Stimulated activated CD8-positive, alpha-beta memory T cell treated with anti-CD3 and anti-CD28 coated beads, Interleukin-15, amount 100 ng/mL, for 1 hour (primary cell): ENCODE data around the gene EPHB1.

Experiments used
- DNase-seq: peaks from one replicate; pipeline ENCODE4 v3.0.0-alpha.2; 2020; ENCODE audit warnings: low read depth

EPHB1 gene

DNA sequence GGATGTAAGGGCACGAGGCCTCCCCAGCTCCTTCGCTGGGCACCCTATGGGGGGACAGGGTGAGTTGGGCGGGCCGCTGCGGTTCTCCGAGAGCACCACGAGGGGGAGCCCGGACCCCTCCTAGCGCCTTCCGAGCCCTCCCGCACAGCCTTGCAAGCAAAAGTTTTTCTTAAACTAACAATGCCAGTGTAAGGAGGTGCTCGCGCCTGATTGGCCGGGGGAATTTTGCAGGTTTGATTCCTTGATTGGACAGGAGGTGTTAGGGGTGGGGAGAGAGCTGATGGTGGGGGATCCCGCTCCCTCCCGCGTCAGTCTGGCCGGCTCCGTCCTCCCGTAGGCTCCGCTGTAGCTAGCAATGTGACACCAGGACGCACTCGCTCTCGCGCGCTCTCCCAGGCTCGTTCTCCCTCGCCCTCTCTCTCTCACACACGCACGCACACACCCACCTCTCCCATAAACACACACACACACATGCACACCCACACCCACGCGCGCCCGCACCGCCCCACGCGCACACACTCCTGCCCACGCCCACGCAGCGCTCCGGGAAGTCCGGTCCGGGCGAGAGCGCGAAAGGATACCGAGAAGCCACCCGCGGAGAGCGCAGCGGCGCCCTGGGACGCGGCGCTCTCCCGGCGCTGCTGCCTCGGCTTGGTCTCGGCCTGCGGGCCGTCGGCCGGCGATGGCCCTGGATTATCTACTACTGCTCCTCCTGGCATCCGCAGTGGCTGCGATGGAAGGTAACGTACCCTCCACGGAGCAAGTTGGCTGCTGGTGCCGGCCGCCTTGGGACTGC is at the start of gene EPHB1:
EPHB1 (plus strand) TSS at position 311 of the 796 bp plus-strand sequence.
- no peak for DNase-seq

DNA sequence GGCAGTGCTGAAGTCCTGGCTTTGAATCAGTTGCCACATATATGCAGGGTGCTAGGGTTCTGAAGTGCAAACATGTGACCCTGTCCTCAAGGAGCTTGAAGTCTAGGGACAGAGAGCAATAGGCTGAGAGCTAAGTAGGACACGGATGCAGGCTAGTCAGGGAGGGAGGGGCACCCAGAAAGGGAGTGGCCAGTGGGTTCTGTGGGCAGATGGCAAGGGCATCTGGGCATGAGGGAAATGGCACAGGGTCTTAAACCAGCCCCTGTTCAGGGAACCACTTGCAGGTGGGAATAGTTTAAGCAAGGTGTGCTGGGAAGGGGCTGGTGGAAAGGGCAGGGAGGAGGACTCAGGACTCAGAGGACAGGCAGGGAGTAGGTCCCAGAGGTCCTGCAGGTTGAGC is 46.4 kb upstream of the EPHB1 start:
- no peak for DNase-seq

DNA sequence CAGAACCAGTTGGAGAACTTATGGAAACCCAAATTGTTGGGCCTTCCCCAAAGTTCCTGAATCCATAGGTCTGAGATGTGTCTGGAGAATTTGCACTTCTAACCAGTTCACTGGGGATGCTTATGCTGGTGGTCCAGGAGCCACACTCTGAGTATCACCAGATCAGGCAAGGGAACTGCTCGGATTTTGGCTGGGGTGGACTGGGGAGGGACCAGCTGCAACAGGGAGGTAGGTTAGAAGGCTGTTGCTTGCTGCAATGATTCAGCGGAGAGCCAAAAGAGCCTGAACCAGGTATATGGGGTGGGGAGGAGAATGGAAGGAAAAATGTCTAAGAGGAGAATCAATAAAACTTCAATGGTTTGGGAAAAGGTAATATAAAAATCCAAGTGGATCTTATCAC is 45.9 kb upstream of the EPHB1 start:
- no peak for DNase-seq

DNA sequence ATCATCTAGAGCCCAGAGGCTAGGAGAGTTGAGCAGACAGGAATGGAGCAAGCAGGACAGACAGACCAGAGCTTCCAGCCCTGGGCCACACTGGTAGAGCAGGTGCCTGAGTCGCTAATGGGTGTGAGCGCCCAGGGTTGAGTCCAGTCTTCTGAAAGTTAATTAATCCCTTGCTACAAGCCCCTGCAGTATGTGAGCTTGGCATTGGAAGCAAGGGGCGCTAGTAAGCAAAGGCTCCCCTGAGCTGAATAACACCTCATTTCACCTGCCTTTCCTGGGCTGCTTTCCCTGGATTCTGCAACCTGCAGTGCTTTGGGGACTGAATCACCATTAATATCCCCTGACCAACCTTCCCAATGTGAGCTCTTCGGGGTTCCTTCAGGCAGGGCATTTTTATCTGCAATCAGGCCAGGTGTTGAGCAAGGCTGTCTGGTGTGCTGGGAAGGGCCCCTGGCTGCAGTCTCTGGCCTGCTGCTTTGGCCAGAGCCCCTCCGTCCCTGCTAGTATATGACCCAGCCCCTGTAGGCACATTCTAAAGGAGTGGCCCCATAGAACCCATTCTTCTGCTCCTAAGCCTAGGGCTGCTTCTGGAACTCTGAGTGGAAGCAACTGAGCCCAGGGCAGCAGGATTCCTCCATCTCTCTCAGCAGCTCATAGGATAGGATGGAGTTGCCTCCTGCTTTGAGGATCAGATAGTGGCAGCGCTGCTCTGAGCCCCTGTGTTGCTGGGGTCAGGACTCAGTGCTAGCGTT is 45.1 kb upstream of the EPHB1 start:
- DNase-seq = no peak

DNA sequence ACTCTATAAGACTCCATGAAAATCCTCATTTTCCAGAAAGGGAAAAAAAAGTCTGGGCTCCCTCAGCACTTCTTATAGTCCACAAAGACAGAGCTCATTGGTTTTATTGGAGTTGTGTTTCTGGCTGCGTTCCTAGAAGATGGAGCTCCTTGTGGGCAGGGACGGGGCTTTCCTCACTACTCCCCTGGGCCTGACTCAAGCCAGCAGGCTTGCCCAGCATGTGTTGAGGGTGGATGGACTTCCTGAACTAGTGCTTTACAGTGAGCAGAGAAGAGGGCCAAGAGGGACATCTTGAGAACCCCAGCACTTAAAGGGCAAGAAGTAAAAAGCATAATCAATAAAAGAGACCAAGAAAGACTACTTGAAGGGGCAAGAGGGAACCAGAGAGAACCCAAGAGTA is 43.2 kb upstream of the EPHB1 start:
- no peak for DNase-seq

DNA sequence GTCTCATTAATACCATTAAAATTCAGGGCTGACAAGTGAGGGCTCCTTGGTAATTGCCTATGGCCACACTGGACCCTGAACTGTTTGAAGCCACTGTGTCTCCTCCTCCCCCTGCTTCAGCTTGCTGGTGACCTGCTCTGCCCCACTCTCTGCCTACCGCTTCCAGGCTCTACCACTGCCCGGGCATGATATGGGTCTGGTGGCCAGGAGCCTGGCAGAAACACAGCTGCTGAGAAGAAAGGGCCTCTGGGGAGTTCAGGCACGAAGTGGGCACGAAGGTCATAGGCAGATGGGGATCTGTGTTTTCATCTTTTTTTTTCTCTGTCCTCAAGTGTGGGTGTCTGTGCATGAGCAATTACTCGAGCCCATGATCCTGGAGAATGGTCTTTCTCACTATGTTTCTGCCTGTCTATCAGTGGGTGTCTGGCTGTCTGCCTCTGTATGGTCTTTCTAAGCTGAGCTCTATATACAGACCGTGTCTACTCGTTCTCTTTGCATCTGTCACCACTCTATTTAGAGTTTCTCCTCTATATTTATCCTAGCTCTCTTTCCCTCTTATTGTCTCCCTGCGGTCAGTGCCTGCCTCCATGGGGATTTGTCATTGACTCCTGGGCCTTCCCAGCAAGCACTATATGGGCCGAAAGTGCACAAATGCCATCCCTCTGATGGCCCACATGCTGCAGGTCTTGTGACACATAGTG is 42.1 kb upstream of the EPHB1 start:
- no peak for DNase-seq

DNA sequence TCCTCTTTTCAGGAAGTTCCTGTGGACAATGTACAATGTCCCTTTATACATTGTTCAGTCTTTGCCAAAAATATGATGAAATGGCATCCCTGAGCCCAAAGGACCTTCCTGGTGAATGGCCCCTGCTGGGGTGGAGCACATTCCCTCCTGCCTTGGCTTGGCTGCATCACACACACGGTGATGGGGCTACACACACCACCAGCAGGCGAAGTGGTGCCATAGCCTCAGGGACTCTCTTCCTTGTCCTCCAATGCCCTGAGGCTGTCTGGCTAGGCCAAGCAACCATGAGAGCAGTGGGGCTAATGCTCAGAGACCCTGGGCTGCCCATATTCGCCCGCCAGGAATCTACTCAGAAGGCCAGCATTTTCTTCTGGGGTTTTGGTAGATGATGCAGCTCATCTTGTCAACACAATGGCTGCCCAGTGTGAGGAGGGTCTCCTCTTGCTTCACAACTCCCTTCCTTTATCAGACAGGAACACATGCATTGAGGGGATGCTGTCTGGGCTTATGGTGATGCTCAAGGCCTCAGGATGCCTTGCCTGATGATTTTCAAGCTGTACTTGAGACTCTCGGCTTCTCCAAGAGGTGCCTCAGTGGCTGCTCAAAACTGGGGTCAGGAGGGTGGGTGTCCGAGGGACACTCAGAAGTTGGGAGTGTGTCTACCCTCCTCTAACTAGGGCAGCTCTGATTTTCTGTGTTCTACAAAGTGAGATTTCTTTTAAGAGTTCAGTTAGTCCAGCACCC is 40.9 kb upstream of the EPHB1 start:
- no peak for DNase-seq

DNA sequence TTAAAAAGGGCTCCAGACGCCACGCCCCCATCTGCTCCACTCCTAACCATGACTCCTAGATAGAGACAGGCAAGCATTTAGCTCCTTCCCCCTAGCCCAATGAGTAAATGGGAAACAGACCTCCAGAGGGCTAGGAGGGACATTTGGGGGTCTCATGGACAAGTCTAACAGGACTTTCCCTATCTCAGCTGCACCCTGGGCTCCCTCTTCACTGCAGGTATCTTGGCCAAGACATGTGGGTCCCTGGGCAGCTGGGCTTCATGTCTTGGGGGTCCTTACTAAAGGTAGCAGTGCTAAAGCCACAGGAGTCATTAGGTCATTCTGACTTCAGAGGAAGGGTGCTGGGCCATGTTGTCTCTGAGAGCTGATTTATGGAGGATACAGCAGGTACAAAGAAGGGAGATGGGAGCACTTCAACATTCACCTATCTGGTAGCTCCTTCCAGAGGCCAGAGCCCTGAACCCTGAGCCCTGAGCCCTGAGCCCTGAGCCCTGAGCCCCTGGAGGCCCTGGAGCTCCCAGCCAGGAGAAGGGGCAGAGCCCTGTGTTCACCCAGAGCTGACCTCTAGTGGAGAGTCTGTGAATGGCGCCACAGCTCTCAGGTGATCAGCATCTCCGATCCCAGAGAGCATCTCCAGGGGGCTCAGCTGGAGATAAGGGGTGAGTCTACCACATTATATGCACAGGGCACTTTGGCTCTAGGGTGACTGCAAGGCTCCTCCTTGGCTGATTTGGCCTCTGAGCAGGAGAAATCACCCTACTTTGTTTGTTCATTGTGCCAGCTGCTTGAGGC is 40.1 kb upstream of the EPHB1 start:
- DNase-seq = no peak

DNA sequence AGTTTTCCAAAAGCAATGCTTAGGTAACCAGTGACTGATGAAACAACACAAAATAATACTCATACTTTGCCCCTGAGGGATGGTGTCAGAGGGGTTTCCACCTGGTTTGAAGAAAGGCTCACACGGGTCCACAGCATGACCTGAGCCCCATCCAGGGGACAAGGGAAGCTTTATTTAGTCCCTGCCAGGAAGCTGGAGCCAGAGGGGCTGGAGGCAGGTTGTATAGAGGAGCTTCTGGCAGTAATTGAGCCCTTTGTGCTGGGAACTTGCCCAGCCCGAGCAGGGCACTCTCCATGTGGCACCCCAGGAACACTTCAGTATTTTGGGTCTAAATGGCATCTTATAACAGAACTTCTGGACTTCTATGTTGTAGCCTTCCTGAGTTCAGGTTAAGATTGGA is 39.2 kb upstream of the EPHB1 start:
- no peak for DNase-seq

DNA sequence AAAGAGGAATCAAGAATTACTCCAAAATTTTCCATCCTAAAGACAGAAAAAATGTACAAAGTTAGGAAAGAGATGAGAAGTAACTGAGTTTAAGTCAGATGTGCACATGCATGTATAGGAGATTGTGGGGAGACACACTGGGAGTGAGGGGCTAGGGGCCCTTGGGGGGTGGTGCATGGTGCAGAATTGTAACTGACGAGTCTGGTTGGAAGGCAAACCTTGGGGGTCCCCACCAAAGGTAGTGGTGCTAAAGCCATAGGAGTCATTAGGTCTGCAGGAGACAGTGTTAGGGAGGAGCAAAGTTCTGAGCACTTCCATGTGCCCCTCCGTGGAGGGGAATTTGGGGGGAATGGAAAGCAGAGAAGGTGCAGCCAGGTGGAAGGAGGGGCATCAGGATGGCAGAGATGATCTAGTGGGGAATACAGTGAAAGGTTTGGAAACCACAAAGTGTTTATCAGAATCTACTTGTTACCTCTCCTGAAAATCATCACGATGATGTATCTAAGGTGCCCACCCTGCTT is 37.5 kb upstream of the EPHB1 start:
- DNase-seq = no peak

DNA sequence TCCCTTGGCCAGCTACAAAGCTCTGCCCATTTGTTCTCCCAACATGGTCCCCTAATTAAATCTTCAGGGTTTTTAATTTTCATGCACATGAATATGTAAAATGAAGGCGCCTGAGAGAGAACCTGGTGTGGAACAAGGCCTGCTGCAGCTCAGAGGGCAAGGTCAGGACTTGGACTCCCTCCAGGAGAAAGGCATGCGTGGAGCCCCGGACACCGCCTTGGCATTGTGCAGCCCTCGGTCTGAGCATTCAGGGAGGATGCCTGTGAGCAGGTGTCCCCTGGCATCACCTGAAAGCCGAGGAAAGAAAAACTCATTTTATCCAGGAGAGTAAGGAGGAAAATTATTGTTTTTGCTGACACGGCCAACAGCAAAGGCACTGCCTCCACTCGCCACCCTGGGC is 33.8 kb upstream of the EPHB1 start:
- no peak for DNase-seq

DNA sequence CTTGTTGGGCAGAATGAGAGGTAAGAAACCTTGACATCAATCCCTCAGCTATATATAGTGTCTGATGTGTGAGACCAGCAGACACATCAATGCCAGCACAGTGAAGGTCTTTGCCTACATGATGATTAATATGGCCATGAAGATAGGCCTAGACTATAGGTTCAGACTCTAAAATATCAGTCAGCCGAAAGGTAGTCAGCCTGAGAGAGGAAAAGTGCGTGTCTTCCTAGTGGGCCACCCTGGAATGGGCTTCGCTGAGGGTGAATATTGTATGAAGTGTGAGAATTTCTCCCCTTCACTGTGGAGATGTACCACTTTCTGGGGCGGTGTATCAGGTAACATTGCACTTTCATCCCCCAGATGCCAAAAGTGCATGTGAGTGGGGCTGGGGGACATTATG is 33.0 kb upstream of the EPHB1 start:
- DNase-seq = no peak

DNA sequence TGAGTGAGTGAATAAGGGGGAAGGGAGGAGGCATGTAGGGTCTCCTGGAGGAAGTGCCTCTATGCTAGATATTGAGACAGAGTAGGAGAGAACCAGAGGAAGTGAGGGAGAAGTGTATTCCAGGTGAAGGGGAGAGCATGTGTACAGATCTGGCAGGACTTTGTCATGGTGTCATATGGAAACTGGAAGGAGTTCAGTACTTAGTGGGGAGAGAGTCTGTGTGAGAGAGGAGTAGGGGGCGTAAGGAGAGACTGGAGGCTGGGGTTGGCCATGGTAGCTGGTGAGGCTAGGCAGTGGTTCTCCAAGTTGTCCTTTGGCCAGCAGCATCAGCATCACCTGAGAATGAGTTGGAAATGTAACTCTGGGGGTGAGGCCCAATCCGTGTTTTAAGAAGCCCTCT is 29.6 kb upstream of the EPHB1 start:
- DNase-seq = no peak

DNA sequence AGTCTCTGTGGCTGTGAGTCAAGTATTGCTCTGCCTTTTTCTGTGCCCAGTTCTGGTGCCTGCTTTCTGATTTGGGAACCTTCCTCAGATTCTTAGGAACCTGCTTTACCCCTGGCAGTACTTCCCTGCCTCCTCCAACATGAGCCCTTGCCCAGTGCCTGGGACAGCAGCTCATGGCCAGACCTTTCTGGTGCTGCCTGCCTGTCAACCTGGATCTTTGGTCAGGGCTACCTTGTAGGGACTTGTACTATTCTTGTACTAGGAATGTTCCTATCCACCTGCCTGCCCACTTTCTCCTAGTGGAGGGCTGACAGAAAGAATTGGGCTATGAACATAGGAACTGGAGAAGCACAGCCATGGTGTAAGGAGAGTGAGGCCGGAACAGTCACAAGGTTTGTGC is 28.8 kb upstream of the EPHB1 start:
- DNase-seq = no peak

DNA sequence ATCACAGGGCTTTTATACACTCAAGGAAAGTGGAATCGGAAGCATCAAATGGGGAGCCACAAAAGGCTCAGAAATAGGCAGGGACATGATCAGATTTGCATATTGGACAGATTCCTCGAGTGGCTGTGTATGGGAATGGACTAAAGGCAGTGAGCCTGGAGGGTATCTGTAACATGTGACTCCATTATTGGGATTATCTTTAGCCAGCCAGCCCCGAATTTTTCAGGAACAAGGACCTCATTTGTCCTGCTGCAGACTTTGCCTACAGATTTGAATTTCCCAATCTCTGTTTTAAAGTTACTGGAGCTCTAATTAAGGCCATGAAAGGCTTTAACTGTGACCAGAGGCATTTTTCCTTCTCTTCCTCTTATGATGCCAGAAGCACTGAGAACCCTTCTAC is 26.9 kb upstream of the EPHB1 start:
- no peak for DNase-seq

DNA sequence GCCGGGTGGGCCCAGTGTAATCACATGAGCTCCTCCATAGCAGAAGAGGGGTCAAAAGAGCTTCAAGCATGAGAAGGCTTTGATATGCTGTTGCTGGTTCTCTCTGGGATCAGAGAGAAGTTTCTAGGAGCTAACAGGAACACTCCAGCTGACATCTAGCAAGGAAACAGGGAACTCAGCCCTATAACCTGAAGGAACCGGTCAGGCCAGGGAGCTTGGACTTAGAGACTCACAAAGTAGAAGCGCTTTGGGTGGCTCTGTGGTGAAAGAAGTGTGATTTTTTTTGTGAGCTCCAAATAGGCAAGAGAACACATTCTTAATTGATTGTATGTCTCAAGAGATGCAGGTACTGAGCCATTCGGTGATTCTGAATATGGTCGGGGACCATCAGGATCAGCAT is 26.2 kb upstream of the EPHB1 start:
- DNase-seq = no peak

DNA sequence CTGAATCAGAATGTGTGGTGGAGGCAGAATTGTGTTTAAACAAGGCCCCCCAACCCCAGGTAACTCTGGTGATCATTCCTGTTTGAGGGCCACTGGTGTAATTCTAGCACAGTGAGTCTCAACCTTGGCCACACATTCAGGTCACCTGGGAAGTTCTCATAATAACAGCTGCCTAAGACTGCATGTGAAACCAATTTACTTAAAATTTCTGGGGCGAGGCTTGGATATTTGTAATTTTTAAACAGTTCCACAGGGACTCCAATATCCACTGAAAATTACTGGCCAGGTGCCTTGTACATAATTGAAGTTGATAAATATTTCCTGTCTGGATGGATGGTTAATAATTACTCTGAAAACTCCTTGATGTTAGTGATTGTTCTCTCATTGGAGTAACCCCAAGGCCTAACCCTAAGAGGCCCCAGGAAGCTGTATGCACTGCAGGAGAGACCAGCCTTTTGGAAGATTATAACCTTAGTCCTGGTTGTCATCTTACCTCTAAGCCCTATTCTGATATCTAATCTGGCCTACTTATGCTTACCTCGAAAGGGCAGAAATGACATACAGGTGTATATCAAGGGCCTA is 25.7 kb upstream of the EPHB1 start:
- no peak for DNase-seq

DNA sequence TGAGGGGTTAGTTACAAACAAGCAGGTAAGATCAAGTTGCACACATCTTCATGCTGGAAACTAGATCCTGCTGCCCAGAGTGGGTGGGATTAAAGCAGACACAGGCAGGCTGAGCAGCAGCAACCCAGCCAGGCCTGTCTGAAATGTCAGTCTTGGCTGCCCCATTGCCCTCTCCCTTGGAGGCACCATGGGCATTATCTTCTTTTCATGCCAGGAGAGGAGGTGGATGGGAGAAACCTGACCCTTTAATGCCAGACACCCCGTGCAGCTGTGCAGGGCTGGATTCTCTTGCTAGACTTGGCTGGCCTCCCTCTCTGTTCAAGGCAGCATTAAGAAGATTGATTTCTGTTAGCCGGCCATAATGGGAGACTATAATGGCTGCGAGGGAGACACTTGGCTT is 23.0 kb upstream of the EPHB1 start:
- DNase-seq = no peak

DNA sequence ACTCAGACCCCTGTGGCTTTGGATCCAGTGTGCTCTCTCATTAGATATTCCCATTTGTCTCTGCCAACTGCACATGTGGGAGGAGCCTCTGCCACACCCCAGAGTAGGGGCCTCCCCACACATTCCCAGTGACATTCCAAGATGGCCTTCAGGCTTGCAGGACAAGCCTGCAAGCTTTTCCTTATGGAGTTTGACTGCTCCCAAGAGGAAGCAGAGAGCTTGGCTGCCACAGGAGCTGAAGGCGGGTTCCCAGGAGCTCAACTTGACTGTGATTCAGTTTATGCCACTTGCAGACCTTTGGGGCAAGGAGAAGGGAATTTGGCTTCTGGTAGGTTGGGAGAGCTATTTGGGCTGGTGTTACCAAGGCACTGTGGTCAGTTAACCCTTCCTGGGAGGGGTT is 22.5 kb upstream of the EPHB1 start:
- no peak for DNase-seq

DNA sequence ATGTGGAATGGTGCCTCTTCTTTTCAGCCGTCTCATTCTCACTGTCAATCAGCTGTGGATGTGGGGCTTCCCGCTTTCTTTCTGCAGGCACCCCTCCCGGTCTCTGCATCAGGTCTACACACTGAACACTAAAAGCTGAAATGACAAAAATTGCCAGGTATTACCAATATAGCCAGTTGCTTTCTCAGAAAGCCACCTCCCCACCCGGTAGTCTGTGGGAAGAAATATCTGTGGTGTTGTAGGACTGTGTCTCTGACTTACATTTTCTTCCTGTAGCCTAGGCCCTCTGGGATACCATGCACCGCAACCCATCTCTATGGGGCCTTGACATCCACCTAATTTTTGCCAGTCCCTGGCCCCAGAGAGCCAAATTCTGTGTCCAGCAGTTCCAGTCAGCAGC is 19.2 kb upstream of the EPHB1 start:
- DNase-seq = no peak

DNA sequence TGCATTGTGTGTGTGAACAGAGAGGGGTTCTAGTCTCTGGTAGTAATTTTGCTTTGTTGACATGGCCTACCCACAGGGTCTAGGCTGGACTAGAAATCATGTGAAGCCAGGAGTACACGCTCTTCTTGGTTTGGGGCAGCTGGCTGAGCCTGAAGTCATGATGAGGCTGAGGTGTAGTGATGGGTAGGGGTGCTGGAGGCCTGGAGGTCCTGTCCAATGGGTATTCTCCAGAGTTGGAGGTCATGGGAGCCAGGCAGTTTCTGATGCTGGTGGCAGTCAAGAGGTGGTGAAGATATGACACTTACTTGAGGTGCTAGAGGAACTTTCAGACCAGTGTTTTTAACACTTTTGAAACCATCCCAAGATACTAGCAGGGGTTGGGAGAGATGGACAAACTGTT is 18.5 kb upstream of the EPHB1 start:
- no peak for DNase-seq
